MM.1S (cell line): Measurements from ENCODE around the gene JDP2.

Source experiments
- CTCF ChIP-seq: fragments of 300-600 bp; sonication (generic); IDR thresholded peaks from 2 replicates; pipeline ENCODE4 v1.5.1; 2016; ENCODE audit warnings: antibody characterized with exemption, low read length, mixed read lengths
- EZH2 ChIP-seq: fragments of 300-600 bp; sonication (generic); optimal IDR thresholded peaks from 2 replicates; pipeline ENCODE3; 2017; ENCODE audit warnings: low read depth, mild to moderate bottlenecking, antibody characterized with exemption, low read length, mixed read lengths
- EZH2phosphoT487 ChIP-seq: fragments of 300-600 bp; sonication (generic); IDR thresholded peaks from 2 replicates; pipeline ENCODE4 v1.6.1; 2018; ENCODE audit warnings: antibody characterized with exemption, low read length

- no peak for TF ChIP-seq CTCF
- TF ChIP-seq EZH2, result no peak
- TF ChIP-seq EZH2phosphoT487, result no peak
Measured at GRCh38 chr14:75430976-75431375, 3.2 kb downstream of the JDP2 start.
